DMS53 (cell line): ENCODE data around the gene ZNF586.
A peak's percentile ranks its signal among the peaks of the same experiment; 100 is the strongest.

Source experiments
- DNase-seq: peaks from one replicate; lab custom pipeline; 2025; lab: John Stamatoyannopoulos, UW

ZNF586 gene

GRCh38 chr19:57823608-57824007 is 54.1 kb downstream of the ZNF586 start:
- DNase-seq = peak; percentile 29

GRCh38 chr19:57825511-57825910 is 56.0 kb downstream of the ZNF586 start:
- DNase-seq = no peak

- no peak for DNase-seq
These were observed 59.8 kb downstream of the ZNF586 start for GRCh38 chr19:57829316-57829715.

- peak; percentile 60 for DNase-seq
These were observed 60.7 kb downstream of the ZNF586 start, which contains the start of gene ZNF587B for GRCh38 chr19:57830071-57830602. TSS of gene ZNF587B (plus strand) at chr19:57830299. CDS start at chr19:57830529, 230 bp downstream.
